ENCODE data around the gene PRR18. TPM values are rescaled to one million over a fixed set of nuclear protein-coding genes. Genes with fewer than 3 reads are reported as not detected.

The PRR18 gene, protein sequence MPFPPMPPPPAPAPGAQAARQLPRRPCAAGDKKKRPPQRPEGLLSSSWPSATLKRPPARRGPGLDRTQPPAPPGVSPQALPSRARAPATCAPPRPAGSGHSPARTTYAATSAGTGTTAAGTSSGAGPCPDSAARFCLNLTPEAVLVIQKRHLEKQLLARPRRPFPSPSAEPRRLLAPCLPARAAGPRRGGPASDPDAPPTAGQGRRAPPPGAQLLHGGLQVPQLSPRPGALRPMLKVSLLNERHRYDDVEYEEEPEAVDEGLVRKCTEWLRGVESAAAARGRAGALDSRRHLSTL
- not detected for total RNA-seq
- polyA plus RNA-seq: not detected

DNA sequence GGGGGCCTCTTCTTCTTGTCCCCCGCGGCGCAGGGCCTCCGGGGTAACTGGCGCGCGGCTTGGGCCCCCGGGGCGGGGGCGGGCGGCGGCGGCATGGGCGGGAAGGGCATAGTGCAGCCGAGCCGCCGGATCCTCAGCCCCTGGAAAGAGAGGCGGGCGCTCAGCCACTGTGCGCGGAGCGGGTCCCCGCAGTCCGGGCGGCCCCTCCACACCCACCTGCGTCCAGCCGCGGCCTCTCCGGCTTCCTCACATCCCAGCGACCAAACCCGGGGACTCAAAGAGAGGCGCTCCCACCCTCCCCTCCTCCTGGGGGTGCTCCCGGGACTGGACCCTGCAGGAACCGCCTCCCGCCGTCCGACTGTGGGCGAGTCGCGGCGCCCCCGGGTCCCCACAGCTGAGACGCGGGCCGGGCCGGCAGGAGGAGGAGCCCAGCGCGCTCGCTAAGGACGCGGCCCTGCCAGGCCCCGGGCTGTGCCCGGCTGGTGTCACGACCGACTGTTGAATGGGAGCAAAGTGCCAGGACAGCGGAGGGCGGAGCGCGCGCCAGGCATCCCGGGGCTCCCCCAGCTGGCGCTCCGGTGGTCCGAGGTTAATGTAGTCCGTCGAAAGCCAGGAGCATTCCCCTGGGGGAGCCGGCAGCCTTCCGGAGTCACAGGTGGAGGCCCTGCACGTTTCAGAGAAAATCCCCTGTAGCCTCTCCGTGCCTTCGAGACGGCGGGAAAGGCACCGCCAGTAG, at the start of gene PRR18:
TSS of gene PRR18 (minus strand) at position 360 of the 736 bp plus-strand sequence. CDS start at position 110, 250 bp downstream.
- peak within 1 kb of the TSS in 6 of 8 donors; percentile 8 to 53 (median 36) for H3K4me3 Mint-ChIP-seq
- peaks cover 12% of the 10 kb centered on the region for H3K27me3 ChIP-seq (ENCODE audit: insufficient read depth, low read length)
- DNase-seq: peak in 1 of 5 donors; percentile 2
- no peak within 1 kb of the TSS for H3K4me3 ChIP-seq (ENCODE audit: low read length in 2 of 2)
- H3K27ac Mint-ChIP-seq: no peak within 1 kb of the TSS
- H3K27me3 Mint-ChIP-seq: peaks cover 20 to 28% of the 10 kb centered on the region in 2 donors
- ChIA-PET POLR2A (ENCODE audit: partially characterized antibody) (no interaction called here), CTCF (ENCODE audit: partially characterized antibody) (interaction anchor here (1.4 to 7.5 kb wide), 3 partner anchors 12 to 92 kb away, joined by 3 to 104 read pairs (median 5); no protein-coding TSS in a partner anchor)
- peaks cover 5% of the 10 kb centered on the region for H3K4me1 ChIP-seq (ENCODE audit: insufficient read depth, low read length)
- intact Hi-C loops (cut with micrococcal nuclease): no loop called here
- H3K4me1 Mint-ChIP-seq: peaks cover 0 to 6% (median 2%) of the 10 kb centered on the region in 4 donors
- no peaks in the 10 kb centered on the region for H3K36me3 Mint-ChIP-seq
- H3K36me3 ChIP-seq (ENCODE audit: insufficient read depth, low read length): no peaks in the 10 kb centered on the region
- H3K27ac ChIP-seq (ENCODE audit: low read depth, low read length): no peak within 1 kb of the TSS
- no peaks in the 10 kb centered on the region for H3K9me3 Mint-ChIP-seq
- H3K9me3 ChIP-seq (ENCODE audit: control insufficient read depth in 1 of 2, low read length in 2 of 2): no peaks in the 10 kb centered on the region

DNA sequence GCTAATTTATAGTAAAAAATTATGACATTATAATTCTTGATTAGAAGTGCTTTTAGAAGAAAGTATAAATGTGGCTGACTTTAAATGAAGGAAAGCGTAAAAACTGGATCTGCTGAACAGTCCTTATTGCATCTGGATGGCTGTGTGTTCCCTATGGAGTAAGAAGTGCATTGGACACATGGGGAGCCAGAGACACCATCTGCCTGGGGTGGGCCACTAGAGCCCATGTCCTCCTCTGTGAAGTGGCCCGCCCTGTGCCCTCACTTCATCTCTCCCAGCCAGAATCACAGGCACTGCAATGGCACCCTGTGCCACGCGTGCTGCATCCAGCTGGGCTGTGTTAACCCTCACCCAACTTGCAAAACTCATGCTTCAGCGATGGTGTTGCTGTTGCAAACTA, 47.4 kb upstream of the PRR18 start:
- Histone ChIP-seq H3K27ac (ENCODE audit: low read depth, low read length) (no peak overlapping the region), H3K9me3 (ENCODE audit: control insufficient read depth in 1 of 2, low read length in 2 of 2) (no peaks in the 10 kb centered on the region), H3K4me3 (ENCODE audit: low read length in 2 of 2) (no peak overlapping the region), H3K36me3 (ENCODE audit: insufficient read depth, low read length) (no peaks in the 10 kb centered on the region), H3K27me3 (ENCODE audit: insufficient read depth, low read length) (no peaks in the 10 kb centered on the region), H3K4me1 (ENCODE audit: insufficient read depth, low read length) (no peaks in the 10 kb centered on the region)
- H3K27ac Mint-ChIP-seq: no peak overlapping the region
- intact Hi-C loops (cut with micrococcal nuclease): no loop called here
- peaks cover 0 to 4% of the 10 kb centered on the region in 2 donors for H3K36me3 Mint-ChIP-seq
- no peak for DNase-seq
- no peaks in the 10 kb centered on the region for H3K4me1 Mint-ChIP-seq
- H3K9me3 Mint-ChIP-seq: peaks cover 0 to 20% (median 13%) of the 10 kb centered on the region in 8 donors
- ChIA-PET CTCF (ENCODE audit: partially characterized antibody) (interaction anchor here (1.2 kb wide), 1 partner anchor 42 kb away, joined by 3 read pairs; no protein-coding TSS in a partner anchor), POLR2A (ENCODE audit: partially characterized antibody) (no interaction called here)
- H3K4me3 Mint-ChIP-seq: no peak overlapping the region
- peaks cover 5% of the 10 kb centered on the region in 2 donors for H3K27me3 Mint-ChIP-seq

DNA sequence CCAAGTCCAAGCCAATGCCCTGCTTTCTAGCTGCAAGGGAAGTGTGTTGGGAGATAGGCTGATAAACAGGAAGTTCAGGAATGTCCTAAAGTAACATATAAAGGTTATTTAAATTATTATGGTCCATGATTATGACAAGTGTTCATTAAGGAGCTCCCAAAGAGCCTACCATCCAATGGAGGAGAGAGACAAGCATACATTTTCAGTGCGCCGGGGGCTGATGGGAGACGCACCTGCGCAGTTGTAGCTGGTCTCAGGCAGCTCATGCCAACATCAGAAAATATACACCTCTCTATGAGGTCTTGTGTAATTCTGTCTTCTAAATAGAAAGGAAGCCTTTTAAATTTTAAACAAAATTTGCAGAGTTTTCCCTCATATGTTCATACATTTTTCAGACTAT, 46.8 kb upstream of the PRR18 start:
- no peaks in the 10 kb centered on the region for H3K4me1 ChIP-seq (ENCODE audit: insufficient read depth, low read length)
- no peaks in the 10 kb centered on the region for H3K27me3 ChIP-seq (ENCODE audit: insufficient read depth, low read length)
- peaks cover 0 to 26% (median 18%) of the 10 kb centered on the region in 8 donors for H3K9me3 Mint-ChIP-seq
- ChIA-PET CTCF (ENCODE audit: partially characterized antibody) (interaction anchor here (1.2 kb wide), 1 partner anchor 42 kb away, joined by 3 read pairs; no protein-coding TSS in a partner anchor), POLR2A (ENCODE audit: partially characterized antibody) (no interaction called here)
- H3K27me3 Mint-ChIP-seq: peaks cover 5% of the 10 kb centered on the region in 2 donors
- H3K27ac ChIP-seq (ENCODE audit: low read depth, low read length): no peak overlapping the region
- no peaks in the 10 kb centered on the region for H3K4me1 Mint-ChIP-seq
- peaks cover 0 to 5% of the 10 kb centered on the region in 2 donors for H3K36me3 Mint-ChIP-seq
- H3K4me3 Mint-ChIP-seq: no peak overlapping the region
- no peak for DNase-seq
- intact Hi-C loops (cut with micrococcal nuclease): no loop called here
- no peak overlapping the region for H3K4me3 ChIP-seq (ENCODE audit: low read length in 2 of 2)
- H3K36me3 ChIP-seq (ENCODE audit: insufficient read depth, low read length): no peaks in the 10 kb centered on the region
- peaks cover 0 to 6% of the 10 kb centered on the region in 2 donors for H3K9me3 ChIP-seq (ENCODE audit: control insufficient read depth in 1 of 2, low read length in 2 of 2)
- H3K27ac Mint-ChIP-seq: no peak overlapping the region

DNA sequence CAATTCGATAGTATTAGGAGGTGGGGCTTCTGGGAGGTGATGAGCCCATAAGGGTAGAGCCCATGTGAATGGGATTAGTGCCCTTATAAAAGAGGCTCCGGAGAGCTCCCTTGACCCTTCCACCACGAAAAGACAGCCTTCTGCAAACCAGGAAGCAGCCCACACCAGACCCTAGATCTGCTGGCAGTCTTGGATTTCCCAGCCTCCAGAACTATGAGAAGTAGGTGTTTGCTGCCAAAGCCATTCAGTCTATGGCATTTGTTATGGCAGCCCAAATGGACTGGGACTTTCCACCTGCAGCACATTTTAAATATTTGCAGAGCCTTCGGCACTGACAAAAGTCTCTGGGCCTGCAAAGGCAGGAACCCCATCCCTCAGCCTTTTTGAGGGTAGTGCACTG, 46.0 kb upstream of the PRR18 start:
- Histone ChIP-seq H3K36me3 (ENCODE audit: insufficient read depth, low read length) (no peaks in the 10 kb centered on the region), H3K4me1 (ENCODE audit: insufficient read depth, low read length) (no peaks in the 10 kb centered on the region), H3K27me3 (ENCODE audit: insufficient read depth, low read length) (no peaks in the 10 kb centered on the region), H3K9me3 (ENCODE audit: control insufficient read depth in 1 of 2, low read length in 2 of 2) (peaks cover 0 to 8% of the 10 kb centered on the region in 2 donors), H3K4me3 (ENCODE audit: low read length in 2 of 2) (no peak overlapping the region), H3K27ac (ENCODE audit: low read depth, low read length) (no peak overlapping the region)
- Mint-ChIP-seq H3K4me1 (no peaks in the 10 kb centered on the region), H3K27me3 (peaks cover 4 to 5% of the 10 kb centered on the region in 2 donors), H3K27ac (no peak overlapping the region), H3K4me3 (no peak overlapping the region), H3K36me3 (peaks cover 0 to 5% of the 10 kb centered on the region in 2 donors), H3K9me3 (peaks cover 0 to 34% (median 22%) of the 10 kb centered on the region in 8 donors)
- intact Hi-C loops (cut with micrococcal nuclease): no loop called here
- ChIA-PET CTCF (ENCODE audit: partially characterized antibody) (interaction anchor here (1.2 kb wide), 1 partner anchor 41 kb away, joined by 3 read pairs; no protein-coding TSS in a partner anchor), POLR2A (ENCODE audit: partially characterized antibody) (interaction anchor here (1.4 kb wide), 1 partner anchor 12 kb away, joined by 3 read pairs; no protein-coding TSS in a partner anchor)
- DNase-seq: no peak

DNA sequence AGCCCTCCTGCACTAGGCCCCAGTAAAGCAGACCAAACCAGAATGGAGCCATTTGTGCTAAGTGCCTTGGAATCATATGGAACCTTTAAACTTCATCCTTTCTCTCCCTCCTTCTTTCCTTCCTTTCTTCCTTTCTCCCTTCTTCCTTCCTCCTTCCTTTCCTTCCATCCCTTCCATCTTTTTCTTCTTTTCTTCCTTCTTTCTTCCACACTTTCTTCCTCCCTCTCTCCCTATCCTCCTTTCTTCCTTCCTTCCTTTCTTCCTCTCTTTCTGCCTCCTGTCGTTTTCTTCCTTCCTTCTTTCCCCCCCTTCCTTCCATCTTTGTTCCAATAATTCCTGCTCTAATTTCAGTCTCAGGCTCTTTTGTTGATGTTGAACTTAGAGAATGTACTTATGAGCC, 45.3 kb upstream of the PRR18 start:
- DNase-seq: no peak
- H3K4me1 ChIP-seq (ENCODE audit: insufficient read depth, low read length): no peaks in the 10 kb centered on the region
- no peak overlapping the region for H3K4me3 Mint-ChIP-seq
- H3K36me3 Mint-ChIP-seq: peaks cover 0 to 5% of the 10 kb centered on the region in 2 donors
- H3K36me3 ChIP-seq (ENCODE audit: insufficient read depth, low read length): no peaks in the 10 kb centered on the region
- peaks cover 0 to 8% of the 10 kb centered on the region in 2 donors for H3K9me3 ChIP-seq (ENCODE audit: control insufficient read depth in 1 of 2, low read length in 2 of 2)
- H3K27ac Mint-ChIP-seq: peak overlapping the region in 2 of 7 donors; percentile 25 to 67
- no peak overlapping the region for H3K27ac ChIP-seq (ENCODE audit: low read depth, low read length)
- CTCF ChIA-PET (ENCODE audit: partially characterized antibody): no interaction called here
- peaks cover 0 to 33% (median 23%) of the 10 kb centered on the region in 8 donors for H3K9me3 Mint-ChIP-seq
- POLR2A ChIA-PET (ENCODE audit: partially characterized antibody): interaction anchor here (1.4 kb wide), 1 partner anchor 11 kb away, joined by 3 read pairs; no protein-coding TSS in a partner anchor
- no peaks in the 10 kb centered on the region for H3K4me1 Mint-ChIP-seq
- peaks cover 4 to 5% of the 10 kb centered on the region in 2 donors for H3K27me3 Mint-ChIP-seq
- H3K27me3 ChIP-seq (ENCODE audit: insufficient read depth, low read length): no peaks in the 10 kb centered on the region
- no peak overlapping the region for H3K4me3 ChIP-seq (ENCODE audit: low read length in 2 of 2)
- intact Hi-C loops (cut with micrococcal nuclease): no loop called here

DNA sequence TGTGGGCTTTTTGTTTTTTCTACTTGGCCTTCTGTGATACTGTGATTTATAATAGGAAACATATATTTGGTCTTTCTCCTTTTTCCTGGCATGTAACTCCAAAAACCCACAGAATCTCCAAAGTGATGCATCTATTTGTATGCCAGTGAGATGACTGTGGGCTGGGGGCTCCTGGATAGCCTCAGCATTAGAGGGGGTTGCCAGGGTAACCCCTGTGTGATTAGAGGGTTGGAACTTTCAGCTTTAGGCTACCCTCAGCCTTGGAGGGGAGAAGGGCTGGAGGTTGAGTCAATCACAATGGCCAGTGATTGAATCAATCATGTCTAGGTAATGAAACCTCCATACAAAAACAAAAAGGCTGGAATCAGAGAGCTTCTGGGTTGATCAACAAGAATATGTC, 44.7 kb upstream of the PRR18 start:
- peaks cover 4 to 5% of the 10 kb centered on the region in 2 donors for H3K27me3 Mint-ChIP-seq
- POLR2A ChIA-PET (ENCODE audit: partially characterized antibody): interaction anchor here (1.4 kb wide), 1 partner anchor 11 kb away, joined by 3 read pairs; no protein-coding TSS in a partner anchor
- H3K4me3 ChIP-seq (ENCODE audit: low read length in 2 of 2): no peak overlapping the region
- intact Hi-C loops (cut with micrococcal nuclease): no loop called here
- H3K27me3 ChIP-seq (ENCODE audit: insufficient read depth, low read length): no peaks in the 10 kb centered on the region
- no peak overlapping the region for H3K4me3 Mint-ChIP-seq
- CTCF ChIA-PET (ENCODE audit: partially characterized antibody): no interaction called here
- no peak overlapping the region for H3K27ac Mint-ChIP-seq
- H3K4me1 Mint-ChIP-seq: no peaks in the 10 kb centered on the region
- H3K9me3 ChIP-seq (ENCODE audit: control insufficient read depth in 1 of 2, low read length in 2 of 2): peaks cover 0 to 8% of the 10 kb centered on the region in 2 donors
- peaks cover 0 to 30% (median 21%) of the 10 kb centered on the region in 8 donors for H3K9me3 Mint-ChIP-seq
- H3K27ac ChIP-seq (ENCODE audit: low read depth, low read length): no peak overlapping the region
- no peaks in the 10 kb centered on the region for H3K4me1 ChIP-seq (ENCODE audit: insufficient read depth, low read length)
- peaks cover 0 to 5% of the 10 kb centered on the region in 2 donors for H3K36me3 Mint-ChIP-seq
- no peaks in the 10 kb centered on the region for H3K36me3 ChIP-seq (ENCODE audit: insufficient read depth, low read length)
- DNase-seq: no peak

DNA sequence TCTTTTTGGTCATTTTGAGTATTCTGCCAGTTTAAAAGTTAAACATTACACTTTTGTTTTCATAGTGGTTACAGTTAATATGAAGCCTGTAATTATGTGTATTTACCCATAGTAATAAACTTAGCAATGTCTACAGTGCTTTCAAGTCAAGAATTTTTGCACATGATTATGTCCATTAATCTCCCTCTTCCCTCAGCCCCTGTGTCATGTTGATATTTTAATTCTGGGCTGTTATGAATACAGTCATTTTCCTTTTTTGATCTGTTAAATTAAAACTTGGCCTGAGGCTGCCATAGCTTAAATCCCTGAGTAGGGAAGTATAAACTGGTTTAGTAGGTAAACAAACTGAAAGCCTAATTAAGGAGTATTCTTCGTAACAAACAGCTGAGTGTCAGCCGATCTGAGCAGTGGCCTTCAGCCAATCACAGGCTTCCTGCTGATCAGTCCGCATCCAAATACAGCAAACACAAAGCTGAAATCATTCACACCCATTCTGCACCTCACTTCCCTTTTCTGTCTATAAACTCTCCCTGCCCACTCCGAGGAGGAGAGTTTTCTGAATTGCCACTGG, 43.6 kb upstream of the PRR18 start:
- DNase-seq: no peak
- Histone ChIP-seq H3K27ac (ENCODE audit: low read depth, low read length) (no peak overlapping the region), H3K4me1 (ENCODE audit: insufficient read depth, low read length) (no peaks in the 10 kb centered on the region), H3K27me3 (ENCODE audit: insufficient read depth, low read length) (no peaks in the 10 kb centered on the region), H3K36me3 (ENCODE audit: insufficient read depth, low read length) (no peaks in the 10 kb centered on the region), H3K9me3 (ENCODE audit: control insufficient read depth in 1 of 2, low read length in 2 of 2) (peaks cover 0 to 8% of the 10 kb centered on the region in 2 donors), H3K4me3 (ENCODE audit: low read length in 2 of 2) (no peak overlapping the region)
- CTCF ChIA-PET (ENCODE audit: partially characterized antibody): no interaction called here
- Mint-ChIP-seq H3K27me3 (peaks cover 4 to 5% of the 10 kb centered on the region in 2 donors), H3K27ac (peak overlapping the region in 2 of 7 donors; percentile 18 to 42), H3K36me3 (peaks cover 0 to 5% of the 10 kb centered on the region in 2 donors), H3K4me1 (no peaks in the 10 kb centered on the region), H3K4me3 (no peak overlapping the region), H3K9me3 (peaks cover 0 to 30% (median 21%) of the 10 kb centered on the region in 8 donors)
- intact Hi-C loops (cut with micrococcal nuclease): no loop called here
- POLR2A ChIA-PET (ENCODE audit: partially characterized antibody): no interaction called here

Measured in CD4-positive, alpha-beta memory T cell (primary cell).